HL-60/S4 treated with retinoic acid at 250 ng/mL for 4 days and 3 days (cell line): ENCODE measurements around the gene WDR5B.

Experiments used
- in situ Hi-C: fragments of 300-500 bp; cut with MboI; formaldehyde crosslinking; loops from 2 replicates; pipeline ENCODE4 v1.7.0; 2022; ENCODE audit warnings: low sequenced_read_pairs

Gene WDR5B

DNA sequence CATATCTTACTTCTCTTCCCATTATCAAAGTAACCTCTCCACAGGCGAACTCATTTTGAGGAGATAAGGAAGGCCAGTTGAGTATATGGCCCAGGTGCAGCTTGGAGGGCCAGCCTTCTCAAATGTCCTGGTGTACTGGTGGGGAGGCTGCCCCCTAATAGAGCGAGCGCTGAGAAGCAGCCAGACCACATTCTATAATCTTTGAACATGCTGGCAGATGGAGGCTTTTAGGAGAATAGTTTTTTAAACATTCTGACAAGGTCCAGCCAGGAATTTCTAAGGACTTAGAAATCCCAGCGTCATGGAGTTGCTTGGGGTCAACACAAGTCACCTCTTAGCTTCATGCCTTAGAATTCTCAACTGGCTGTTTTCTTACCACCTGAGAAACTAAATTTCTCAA, 5.8 kb downstream of the WDR5B start:
- in situ Hi-C loops, result no loop called here

DNA sequence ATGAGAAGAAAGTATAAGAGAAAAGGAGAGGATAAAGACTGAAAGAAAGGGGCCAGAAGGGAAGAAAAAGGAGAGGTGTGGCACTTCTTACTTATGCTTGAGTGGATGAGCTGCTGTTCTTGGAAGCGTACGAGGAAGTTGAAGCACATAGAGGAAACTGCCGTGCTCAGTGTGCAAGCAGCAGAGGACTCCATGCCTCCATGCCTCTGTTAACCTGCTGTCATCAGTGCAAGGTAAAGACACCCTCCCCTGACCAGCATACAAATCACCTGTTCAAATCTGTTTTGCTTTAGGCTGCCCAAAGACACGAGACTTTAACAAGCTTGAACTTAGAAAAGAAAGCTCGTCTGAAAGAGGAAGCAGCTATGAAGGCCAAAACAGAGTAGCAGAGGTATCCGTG, 6.4 kb downstream of the WDR5B start:
- in situ Hi-C loops, result no loop called here

DNA sequence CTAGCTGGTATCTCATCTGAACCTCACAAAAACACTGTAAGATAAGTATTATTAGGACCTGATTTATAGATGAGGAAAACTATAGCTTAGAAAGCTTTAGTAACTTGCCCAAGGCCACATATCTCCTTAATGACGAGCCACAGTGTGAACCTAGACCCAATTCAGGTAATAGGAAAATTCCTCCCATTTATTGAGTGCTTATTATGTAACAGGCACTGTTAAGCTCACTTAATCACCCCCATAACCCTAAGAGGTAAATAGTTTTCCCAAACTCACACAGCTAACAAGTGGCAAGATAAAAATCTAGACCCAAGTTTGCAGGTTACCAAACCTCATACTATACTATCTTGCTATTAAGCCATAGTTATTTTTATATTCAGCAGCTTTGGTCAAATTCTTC, 7.9 kb downstream of the WDR5B start:
- in situ Hi-C loops, result no loop called here

DNA sequence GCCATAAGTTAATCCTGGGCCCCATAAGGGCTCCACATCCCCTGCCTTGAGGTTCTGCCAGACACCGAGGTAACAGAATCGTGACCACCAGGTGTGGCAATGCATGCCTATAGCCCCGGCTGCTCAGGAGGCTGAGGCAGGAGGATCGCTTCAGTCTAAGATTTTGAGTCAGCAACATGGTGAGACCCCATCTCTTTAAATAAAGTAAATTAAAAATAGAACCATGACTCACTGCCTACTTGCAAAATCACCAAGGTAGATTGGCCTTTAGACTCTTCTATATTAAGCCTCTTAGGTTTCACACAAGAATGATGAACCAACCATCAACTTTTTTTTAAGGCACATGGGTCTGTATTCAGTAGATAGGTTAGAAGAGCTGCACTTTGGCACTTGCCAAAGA, 9.7 kb downstream of the WDR5B start:
- in situ Hi-C loops, result no loop called here

DNA sequence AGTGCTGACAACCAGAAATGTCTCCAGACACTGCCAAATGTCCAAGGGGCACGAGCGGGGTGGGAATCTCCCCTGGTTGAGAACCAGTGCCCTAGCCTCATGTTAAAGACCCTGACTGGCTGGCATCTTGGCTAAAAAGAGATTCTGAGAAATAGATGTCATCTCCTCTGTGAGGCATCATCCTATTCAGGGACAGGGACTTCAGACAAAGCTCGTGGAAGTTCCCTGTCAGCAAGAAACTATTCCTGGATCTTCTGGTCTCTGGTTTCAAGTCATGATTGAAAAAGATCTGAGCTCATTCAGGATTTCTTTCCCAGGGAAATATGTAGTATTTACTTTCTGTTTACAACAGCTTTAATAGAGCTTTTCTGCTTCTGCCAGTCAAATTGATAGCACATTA, 10.8 kb downstream of the WDR5B start:
- in situ Hi-C loops, result no loop called here

DNA sequence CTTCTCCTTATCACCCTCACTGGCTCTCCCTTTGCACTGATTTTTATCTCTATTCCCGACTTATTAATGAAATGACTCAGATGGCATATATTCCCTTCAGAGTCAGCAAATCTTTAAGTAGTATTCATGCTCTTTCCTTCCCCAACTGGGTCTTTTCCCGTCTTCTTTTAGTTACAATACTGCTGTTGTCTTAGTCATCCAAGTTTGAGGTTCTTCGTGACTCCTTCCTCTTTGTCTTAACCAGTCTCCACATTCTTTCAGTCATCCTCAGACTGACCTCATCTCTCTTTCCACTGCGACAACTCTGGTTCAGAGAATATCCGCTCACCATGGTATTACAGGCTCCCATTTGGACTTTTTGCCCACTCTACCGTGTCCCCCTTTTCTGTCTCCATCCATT, 12.4 kb downstream of the WDR5B start:
- in situ Hi-C loops, result no loop called here

DNA sequence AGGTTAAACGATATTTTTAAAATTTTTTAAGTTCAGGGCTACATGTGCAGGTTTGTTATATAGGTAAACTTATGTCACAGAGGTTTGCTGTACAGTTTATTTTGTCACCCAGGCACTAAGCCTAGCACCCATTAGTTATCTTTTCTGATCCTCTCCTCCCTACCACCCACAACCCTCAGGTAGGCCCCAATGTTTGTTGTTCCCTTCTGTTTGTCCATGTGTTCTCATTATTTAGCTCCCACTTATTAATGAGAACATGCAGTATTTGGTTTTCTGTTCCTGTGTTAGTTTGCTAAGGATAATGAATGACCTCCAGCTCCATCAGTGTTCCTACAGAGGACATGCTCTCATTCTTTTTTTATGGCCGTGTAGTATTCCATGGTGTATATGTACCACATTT, 16.9 kb downstream of the WDR5B start:
- in situ Hi-C loops, result no loop called here

DNA sequence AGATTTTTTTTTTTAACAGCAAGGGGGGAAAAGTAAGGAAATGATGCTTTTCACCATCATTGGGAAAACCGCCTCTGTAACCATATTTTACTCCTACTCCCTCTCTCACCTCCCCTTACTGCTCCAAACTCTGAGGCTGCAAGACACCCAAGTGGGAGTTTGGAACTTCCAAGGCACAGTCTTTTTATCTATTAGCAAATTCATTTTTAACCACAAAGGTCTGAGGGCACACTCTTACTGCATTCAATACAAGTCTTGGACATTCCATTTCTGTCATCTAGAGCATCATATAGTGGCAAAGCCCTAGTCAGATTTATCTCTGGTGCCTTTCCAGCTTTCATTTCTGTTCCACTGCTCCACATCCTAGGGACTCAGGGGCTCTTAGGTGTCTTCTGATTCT, 18.7 kb downstream of the WDR5B start:
- in situ Hi-C loops, result no loop called here

DNA sequence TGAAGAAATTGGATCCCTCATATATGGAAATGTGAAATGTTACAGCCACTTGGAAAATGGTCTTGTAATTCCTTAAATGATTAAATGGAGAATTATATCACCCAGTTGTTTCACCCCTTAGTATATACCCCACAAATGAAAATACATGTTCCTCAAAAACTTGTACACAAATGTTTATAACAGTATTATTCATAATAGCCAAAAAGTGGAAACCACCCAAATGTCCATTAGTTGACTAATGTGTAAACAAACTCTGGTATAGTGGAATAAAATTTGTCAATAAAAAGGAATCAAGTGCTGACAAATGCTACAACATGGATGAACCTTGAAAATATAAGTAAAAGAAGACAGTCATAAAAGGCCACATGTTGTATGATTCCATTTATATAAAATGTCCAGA, 19.4 kb downstream of the WDR5B start:
- in situ Hi-C loops, result no loop called here

DNA sequence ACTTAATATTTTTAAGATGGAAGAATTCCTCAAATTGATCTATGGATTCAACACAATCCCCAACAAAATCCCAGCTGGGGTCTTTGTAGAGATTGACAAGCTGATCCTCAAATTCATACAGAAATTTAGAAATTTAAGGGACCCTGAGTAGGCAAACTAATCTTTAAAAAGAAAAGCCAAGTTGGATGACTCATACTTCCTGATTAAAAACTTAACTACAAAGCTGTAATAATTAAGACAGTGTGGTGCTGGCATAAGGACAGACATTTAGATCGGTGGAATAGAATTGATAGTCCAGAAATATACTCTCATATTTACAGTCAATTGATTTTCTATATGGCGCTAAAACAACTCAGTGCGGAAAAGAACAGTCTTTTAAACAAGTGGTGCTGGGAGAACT, 20.3 kb downstream of the WDR5B start:
- in situ Hi-C loops, result no loop called here

DNA sequence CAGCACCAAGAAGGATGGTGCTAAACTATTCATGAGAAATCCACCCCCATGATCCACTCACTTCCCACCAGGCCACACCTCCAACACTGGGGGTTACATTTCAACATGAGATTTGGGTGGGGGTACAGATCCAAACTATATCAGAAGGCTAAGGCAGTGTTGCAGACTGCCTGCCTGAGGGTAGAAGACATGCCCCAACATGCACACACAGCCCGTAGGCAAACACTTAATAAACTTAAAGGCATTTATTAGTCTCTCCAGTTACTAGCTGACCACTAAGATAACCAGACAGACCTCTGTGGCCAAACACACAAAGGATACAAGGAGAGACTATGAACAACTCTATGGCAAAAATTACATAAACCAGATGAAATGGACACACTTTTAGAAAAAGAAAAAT, 21.7 kb downstream of the WDR5B start:
- in situ Hi-C loops, result no loop called here

DNA sequence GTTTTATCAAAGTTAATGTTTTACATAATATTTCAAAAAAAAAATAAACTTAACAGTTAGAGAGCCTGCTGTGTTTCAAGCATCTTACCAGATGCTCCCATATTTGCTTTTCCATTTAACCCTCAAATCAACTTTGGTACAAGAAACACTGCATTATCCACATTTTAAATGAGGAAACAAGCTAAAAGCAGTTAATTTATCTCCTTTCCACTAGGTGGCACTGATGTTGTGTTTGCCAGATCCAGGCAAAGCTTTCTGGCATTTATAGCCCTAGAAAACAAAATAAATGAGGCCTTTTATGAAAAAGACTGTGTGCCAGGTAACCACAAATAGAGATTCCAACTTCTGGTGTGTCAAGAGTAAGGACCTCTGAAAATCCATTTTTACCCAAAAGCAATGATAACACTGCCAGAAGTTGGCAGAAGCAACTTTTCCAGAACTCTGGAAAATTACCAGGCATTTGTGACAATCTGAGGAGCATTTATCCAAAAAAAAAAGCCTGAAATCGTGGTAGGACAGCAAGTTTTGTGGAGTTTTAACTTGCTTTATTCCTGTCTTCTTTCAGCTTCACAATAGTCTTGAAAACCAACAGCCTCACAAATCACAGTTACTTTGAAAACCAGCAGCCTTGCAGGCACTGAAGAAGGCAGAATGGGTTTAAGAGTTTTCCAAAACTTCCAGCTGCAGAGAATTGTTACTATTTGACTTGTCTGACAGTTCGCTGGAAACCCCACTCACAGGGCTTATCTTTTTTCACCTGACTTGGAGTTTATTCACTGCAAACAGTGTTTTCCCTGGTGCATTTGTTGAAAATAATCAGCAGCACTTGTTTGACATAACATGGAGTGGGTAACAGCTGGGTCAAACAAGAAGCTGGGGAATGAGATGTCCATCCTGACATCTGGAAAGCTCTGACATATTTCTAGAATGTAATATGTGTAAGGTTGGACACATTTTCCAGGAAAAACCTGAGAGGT, 22.7 kb downstream of the WDR5B start:
- in situ Hi-C loops, result no loop called here

DNA sequence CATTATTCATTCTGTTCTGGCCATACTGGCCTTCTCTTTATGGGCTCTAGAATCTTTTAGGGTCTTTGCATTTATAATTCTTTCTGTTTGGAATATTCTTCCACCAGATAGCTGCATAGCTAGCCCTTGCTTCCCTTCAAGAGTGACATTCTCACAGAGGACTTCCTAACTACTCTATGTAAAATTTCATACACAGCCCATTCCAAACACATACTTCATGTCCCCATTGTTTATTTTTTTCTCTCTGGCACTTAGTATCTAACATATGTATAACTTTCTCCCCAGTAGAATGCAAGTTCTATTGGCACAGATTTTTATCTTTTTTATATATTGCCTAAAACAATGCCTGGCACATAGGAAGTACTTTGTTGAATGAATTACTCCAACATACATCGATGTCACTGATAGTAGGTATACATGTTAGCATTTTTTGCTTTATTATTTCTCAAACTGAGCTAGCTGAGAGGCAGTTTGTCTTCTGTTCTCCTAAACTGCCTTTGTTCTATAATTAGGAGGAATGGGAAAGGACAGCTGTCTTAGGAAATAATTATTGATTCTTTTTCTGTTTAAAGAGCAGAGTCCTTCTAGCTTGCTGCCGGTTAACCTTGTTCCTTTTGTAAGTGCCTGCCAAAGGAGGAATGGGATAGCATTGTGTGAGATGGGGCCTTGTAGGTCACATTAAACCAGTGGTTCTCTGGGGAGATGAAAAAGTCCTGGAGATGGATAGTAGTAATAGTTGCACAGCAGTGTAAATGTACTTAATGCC, 24.0 kb downstream of the WDR5B start:
- in situ Hi-C loops, result no loop called here

DNA sequence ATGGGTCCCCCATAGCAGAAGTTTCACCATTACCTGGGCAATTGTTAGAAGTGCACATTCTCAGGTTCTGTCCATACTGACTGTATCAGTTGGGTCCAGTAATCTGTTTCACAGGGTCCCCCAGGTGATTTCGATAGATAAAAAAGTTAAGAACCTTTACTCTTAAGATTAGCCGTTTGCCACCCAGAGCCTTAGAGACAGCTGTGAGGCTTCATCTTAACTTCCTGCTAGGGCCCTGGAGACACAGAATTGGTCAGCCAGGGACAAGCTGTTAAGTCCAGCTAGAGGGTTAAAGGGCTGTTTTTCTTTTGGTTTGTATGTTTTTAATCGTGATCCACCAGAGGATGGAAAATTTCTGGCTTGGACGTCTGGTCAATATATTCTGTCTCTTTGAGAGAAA, 25.2 kb downstream of the WDR5B start:
- in situ Hi-C loops, result no loop called here

DNA sequence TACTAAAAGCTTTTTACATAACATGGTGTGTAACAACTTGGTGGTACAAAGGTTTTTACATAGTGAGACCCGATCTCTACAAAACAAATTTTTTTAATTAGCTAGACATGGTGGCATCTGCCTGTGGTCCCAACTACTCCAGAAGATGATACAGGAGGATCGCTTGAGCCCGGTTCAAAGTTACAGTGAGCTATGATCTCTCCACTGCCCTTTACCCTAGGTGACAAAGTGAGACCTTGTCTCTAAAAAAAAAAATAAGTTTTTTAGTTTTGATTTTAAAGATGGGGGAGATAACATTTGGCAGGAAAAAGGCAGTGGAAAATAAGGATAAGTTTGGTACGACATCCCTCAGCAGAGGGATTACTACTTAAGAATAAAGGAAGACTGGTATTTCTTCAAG, 26.0 kb downstream of the WDR5B start:
- in situ Hi-C loops, result no loop called here

DNA sequence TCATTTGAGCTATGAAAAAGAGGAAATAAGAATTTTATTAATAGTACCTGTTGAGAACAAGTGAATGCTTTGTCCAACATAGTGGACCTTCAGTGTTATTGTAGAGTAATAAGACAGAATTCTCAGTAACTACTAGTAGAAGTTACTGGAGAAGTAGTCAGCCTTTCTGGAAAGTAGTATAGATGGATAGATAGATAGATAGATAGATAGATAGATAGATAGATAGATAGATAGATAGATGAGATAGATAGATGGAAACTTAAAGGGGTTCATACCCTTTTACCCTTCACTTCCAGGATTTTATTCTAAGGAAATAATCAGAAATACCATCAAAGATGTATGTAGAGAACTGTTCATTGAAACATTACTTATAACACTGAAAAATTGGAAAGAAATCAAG, 26.7 kb downstream of the WDR5B start:
- in situ Hi-C loops, result no loop called here

DNA sequence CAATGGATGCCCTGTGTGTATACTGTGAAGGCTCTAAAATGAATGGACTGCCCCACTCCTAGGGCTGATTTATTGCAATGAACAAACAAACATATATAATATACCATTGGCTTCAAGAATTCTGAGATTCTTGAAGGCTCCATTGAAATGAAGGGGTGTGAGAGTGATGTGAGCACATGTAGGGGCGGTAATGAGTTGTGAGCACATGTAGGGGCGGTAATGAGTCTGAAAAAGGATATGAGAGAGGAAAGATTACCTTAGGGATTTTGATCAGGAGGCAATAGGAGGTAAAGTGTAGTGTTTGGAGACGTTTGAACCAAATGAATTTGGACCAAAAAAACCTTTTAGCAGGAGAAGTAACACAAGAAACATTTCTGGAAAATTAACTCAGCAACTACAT, 28.2 kb downstream of the WDR5B start:
- in situ Hi-C loops, result no loop called here

DNA sequence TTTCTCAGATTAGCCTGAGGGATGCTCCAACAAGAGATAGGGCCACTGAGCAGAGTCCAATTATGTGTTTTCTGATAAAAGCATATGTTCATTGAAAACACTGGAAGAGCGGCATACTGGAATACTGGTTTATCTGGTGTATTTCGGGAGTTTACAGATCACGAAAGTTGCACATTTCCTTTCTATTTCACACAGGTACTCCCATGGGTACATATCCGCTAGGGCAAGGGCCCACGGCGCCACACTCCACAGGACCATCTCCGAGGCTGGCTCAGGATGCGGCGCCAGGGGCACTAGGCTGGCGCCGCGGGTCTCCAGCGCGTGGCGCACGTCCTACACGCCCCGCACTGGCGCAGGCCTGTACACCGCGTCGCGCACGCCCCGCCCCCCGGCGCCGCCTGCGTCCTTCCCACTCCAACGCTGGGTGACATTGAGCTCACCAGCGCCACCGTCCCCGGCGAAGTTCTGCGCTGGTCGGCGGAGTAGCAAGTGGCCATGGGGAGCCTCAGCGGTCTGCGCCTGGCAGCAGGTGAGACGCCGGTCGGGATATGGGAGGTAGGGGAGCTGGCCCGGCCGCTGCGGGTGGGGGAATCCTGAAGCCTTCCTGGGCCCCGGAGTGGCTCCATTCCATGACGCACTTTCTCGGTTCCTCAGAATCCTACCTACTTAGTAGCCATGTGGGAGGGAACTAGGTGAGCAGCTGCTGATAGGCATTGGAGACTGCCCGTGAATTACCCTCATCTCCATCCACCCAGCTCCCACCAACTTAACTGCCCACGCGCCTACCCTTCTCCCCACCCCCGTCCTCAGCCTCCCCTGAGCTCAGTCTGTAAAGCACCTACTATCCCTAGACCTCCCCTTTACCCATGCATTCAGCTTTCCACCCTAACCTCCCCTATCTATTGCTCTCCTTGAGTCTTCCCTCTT, 31.8 kb downstream of the WDR5B start, which contains the start of gene FAM162A:
Gene FAM162A, plus strand, starts transcription at position 412 of the 927 bp plus-strand sequence. Its CDS starts 84 bp downstream, at position 496.
- in situ Hi-C loops, result no loop called here

DNA sequence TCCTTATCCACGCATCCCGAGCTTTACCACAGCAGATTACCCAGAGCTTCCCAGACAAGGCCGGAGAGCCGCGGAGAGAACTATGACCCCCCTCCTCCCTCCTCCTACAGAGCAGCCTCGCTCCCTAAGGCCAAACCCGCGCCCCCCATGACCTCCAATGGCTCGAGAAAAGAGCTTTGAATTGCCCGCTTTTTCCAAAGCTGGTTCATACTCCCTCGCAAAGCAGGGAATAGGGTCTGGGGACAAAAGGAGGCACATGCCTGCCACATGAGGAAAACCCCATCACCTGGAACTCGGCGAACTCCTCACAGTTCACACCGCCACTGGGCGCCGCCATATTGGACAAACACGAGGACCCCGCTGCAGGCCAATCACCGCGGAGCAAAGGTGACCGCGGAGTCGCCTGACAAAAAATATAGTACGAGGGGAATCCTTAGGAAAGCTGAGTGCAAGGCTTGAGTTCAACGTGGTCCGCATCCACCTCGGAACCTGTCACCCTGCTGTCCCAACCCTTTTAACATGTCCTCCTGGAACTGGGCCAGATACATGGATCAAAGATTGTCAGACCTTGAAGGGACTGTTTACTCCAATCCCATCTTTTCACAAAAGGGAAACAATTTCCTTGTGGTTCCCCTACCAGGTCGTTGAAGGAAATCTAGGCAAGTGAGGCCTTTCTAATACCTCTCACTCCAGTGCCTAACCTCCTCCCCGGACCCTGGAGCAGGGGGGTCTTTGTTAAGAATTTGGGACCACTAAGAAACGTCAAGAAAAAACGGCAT, 32.8 kb downstream of the WDR5B start, which contains the start of gene MIX23:
Gene MIX23, minus strand, starts transcription at position 344 of the 779 bp plus-strand sequence. Its CDS starts 7 bp downstream, at position 337.
- in situ Hi-C loops, result no loop called here

DNA sequence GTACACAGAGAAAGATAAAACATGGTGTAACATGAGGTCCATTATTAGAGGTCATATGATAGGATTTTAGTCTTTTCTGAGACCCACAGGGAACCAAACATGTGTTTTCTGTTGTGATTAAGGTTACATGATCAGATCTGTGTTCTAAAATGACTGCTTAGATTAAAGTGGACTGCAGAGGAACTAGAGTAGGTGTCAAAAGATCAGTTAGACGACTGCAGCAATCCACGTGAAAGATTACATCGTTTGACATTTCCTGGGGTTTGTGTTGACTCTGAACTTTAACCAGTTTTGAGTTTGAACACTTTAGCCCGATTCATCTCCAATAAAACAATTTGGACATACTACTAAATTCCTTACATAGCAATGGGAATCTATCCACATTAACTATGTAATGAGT, 37.9 kb downstream of the WDR5B start:
- in situ Hi-C loops, result no loop called here
